Effector CD8-positive, alpha-beta T cell (primary cell): ENCODE data around the gene SEL1L.
A peak's percentile ranks its signal among the peaks of the same experiment; 100 is the strongest.
"Not testable (repeated sequence)": the region's sequence is repeated elsewhere in the genome, so short reads cannot be mapped to it uniquely, and the experiment has no call there.

Experiments
- DNase-seq: peaks from one replicate; lab custom pipeline; 2025; lab: John Stamatoyannopoulos, UW
- total RNA-seq, 4 experiments: gene quantifications; one replicate each; lab custom pipeline; 2026; lab: John Stamatoyannopoulos, UW

SEL1L gene
- total RNA-seq: 110 to 129 (median 124) reads per million in 4 experiments

DNA sequence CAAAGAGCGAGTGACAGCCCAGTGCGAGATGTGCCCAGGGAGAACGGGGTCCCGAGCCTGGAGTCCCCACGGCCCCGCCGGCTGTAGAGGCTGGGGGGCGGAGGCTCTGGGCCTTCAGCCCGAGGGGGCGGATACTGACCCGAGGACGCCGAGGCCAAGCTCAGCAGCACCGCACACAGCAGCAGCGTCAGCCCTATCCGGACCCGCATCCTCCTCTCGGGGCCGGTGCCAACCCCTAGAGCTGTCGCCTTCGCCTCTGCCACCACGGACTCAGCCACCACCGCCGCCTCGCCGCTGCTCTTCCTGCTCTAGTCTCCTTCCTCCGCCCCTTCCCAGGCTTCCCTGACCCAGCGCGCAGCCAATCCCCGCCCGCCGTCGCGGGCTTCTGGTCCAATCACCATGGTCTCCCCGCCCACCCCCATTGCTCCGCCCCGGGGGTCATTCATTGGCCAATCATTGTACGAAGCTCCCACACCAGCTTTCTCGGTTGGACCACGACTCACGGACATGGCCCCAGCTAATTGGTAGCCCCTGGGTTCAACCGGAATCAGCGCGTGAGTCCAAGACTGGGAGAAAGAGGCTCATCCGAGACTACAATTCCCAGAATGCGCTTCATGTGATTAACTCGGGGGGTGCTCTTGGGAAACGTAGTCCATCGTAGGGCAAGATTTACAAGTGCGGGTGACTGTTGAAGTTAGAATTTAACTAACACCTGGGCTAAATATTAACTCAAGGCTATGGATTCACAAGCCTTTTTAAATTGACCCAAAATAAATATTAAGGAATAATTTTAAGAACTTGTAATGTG lies at the start of gene SEL1L:
Gene SEL1L (minus strand): TSS at position 318 of the 808 bp plus-strand sequence. CDS start 109 bp downstream, at position 209.
- peak; percentile 99 for DNase-seq

DNA sequence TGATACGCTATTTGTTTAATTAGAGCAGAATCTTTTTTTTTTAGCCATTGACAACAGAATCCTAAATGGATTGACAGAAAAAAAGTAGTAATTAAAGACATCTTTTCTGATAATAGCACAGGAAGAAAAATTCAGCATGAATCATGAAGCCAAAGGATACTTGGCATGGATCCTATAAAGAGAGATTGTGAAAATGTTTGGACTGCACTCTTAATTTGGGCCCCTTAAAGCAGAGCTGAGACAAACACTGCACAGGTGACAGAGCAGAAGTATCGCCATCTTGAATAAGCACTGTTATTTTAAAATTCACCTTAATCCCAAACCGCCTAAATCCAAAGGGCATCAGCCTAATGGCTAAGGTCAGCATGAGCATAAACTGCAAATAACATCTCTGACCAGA lies 48.8 kb upstream of the SEL1L start:
- DNase-seq: no peak

DNA sequence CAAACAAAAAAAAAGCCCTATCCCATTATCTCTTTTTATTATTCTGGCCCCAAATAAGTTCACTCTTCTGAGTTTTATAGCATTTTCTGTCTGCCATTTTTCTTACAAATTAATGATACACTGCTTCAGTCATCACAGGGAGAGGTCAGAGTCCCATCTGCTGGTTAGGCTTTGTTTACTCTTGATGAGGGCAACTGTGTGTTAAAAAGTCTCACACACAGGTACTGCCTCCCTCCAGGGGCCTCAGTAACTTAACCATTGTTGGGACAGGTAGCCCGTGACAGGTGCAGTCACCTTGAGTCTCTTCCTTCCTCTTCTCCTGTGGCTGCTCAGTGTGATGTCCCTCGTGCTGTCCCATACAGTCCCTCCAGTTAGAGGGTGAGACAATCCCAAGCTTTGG lies 45.5 kb upstream of the SEL1L start:
- DNase-seq: no peak

DNA sequence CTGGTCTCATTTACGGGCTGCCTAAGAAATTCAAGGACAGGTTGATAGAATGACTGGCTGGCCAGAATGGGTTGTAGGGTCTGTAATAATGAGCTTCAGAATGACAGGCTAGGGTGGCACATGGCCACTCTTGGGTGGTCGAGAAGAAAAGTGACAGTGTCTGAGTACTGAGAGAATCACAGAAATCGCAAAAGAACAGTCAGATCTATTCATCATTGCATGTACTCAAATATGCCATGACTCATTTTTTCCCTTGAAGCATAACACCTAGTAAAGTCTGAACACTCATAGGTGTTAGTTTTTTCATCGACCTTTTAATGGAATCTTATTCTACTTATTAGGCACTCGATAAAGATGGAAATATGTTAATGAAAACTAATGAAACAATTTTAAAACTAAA lies 37.8 kb upstream of the SEL1L start:
- DNase-seq: no peak

- no peak for DNase-seq
Measured at GRCh38 chr14:81567302-81567701, 33.6 kb upstream of the SEL1L start.

DNA sequence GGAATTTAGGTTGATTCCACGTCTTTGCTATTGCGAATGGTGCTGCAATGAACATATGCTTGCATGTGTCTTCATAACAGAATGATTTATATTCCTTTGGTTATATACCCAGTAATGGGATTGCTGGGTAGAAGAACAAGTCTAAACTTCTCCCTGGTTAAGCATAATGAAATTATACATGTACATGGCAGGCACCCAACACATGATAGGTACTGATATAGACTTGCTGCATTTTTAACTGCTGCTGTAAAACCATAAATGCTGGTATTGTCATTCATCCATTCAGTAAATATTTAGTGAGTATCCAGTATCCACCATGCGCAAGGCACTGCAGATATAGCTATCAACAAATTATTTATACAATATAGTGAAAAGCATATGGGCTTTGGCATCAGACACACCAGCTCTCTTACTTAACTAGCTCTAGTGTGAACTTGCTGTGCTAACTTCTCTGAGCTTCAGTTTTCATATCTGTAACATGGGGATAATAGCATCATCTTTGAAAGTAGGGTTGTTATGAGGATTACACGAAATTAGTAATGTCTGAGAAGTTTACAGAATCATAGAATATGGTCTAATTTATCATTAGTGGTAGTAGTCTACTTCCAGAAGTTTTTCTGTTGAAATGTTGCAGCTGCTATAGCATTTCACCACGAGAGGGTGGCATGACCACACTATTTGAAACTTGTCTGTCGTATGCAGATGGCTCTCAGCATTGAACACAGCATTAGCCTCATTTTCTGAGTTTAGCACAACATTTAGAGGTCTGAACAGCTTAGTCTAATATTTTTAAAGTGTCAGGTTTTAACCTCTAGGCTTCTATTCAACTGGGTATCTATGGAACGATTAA lies 32.0 kb upstream of the SEL1L start:
- DNase-seq: no peak

DNA sequence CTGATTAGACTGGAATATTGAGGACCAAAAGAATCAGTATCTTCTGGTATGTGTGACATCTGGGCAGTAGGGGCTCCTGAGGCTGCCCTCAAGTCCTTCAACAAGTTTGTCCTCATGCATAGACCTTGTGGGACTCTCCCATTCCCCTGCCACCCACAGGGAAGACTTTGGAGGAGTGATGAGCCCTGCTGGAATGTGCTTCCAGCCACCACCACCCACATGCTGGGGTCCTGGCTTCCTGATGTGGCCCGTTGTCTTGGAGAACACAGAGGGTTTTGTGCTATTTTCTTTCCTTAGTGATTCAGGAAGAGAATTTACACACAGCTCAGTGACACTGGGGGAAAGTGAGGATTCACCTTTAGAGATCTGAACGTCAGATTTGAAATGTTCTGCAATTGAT lies 29.2 kb upstream of the SEL1L start:
- no peak for DNase-seq

DNA sequence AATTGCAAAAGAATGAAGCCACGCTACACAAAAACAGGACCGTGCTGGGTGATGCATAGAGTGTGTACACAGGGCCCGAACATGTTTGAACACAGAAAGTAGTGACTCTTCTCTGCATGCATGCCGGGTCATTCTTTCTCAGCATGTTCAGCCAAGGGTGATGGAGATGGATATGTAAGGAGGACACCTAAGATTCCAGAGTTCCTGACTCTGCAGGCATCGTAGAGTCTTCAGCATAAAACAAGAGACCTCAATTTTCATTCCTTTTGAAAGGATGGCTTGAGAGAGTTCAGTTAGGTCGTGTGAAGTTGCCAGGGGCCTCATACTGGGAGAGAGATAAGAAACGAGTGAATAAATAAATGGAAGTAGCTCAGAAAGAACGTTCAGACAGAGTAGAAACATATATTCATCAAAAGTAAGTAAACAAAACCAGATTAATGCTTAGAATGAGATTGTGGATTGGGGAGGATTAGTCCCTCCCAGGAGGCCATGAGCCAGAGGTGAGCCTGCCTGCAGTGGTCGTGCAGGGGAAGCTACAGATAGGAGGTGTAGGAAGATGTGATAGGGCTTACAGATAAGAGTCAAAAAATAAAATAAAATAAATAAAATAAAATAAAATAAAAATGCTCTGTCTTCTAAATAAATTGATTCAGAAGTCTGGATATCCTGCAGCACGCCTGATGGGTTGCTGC lies 27.6 kb upstream of the SEL1L start:
- DNase-seq: no peak

DNA sequence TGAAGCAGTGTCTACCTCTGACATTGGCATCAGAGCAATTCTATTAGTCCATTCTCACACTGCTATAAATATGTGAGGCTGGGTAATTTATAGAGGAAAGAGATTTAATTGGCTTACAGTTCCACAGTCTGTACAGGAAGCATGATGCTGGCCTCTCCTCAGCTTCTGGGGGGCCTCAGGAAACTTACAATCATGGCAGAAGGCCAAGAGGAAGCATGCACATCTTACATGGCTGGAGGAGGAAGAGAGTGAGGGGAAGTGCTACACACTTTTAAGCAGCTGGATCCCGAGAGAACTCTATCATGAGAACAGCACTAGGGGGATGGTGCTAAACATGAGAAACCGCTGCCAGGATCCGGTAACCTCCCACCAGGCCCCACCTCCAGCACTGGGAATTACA lies 25.7 kb upstream of the SEL1L start:
- no peak for DNase-seq

- DNase-seq: no peak
Measured at GRCh38 chr14:81557146-81557545, 23.5 kb upstream of the SEL1L start.

DNA sequence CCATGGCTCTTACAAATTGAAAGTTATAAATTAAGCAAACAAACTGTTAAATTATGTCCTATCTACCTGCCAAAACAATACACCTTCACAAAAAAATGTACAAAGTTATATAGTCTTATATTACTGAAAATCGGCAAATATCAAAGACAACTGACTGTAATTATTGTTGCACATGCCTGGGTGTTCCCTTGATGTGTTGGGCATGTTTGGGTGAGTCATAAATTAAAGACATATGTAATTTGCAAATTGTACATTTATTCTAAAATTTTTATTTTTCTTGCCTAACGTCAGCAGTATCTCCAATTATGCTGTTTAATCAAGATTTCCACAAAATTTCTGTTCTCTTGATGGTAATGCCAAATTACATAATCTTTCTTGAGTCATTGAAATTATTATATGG lies 22.0 kb upstream of the SEL1L start:
- no peak for DNase-seq

- no peak for DNase-seq
Measured at GRCh38 chr14:81555051-81555450, 21.4 kb upstream of the SEL1L start.

DNA sequence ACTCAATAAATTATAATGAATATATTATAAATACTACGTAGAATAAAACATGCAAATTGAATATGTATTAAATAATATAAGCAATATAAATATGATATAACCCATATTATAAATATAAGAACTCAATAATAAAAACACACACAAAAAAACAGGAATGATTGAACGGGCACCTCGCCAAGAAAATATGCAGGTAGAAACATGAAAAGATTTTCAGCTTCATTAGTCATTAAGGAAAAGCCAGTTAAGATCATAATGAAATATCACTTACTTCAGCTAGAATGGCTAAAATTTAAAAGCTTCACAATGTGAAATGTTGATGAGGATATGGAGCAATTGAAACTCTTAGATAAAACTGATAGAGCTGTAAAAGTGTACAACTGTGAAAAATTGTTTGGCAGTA lies 17.8 kb upstream of the SEL1L start:
- DNase-seq: no peak

GRCh38 chr14:81550001-81550637 lies 16.5 kb upstream of the SEL1L start:
- DNase-seq: no peak

GRCh38 chr14:81541206-81541605 lies 7.6 kb upstream of the SEL1L start:
- not testable (repeated sequence) for DNase-seq

- DNase-seq: no peak
Measured at GRCh38 chr14:81537193-81537592, 3.5 kb upstream of the SEL1L start.

GRCh38 chr14:81536241-81536771 lies 2.7 kb upstream of the SEL1L start:
- no peak for DNase-seq

DNA sequence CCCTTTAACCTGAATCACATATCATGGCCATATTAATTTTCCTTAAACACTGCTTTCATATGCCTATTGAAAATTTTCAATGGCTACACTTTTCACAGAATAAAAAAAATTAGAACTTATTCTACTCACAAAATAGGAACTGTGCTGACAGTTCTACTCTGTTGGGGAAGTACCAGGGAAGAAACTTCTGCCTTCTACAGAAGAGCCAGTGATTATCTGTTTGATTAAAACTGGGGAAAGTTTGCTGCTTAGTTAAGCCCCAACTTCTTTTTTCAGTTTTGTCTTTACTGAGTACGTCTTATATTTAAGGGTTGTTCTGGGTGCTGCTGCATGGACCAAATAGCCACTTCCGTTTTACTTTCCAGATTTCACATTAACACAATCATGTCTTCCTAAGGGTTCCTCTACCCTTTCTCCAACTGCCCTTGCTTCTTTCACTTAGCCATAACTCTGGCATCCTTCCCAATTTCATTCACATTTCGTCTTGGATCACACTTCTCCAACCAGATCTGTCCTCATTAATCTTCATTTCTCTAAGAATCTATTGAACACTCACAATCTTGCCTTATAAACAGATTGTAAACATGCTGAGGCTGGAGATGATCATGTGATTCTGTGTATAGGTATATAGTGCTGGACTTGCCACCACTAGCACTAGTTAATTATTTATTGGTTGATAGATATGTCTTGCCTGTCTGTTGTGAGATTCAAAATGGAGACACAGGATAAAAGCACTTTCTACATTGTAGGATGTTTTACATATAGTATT lies 1.9 kb upstream of the SEL1L start:
- no peak for DNase-seq

- no peak for DNase-seq
Measured at GRCh38 chr14:81534510-81535074, 939 bp upstream of the SEL1L start.

GRCh38 chr14:81533212-81533535 lies 479 bp downstream of the SEL1L start:
- no peak for DNase-seq

DNA sequence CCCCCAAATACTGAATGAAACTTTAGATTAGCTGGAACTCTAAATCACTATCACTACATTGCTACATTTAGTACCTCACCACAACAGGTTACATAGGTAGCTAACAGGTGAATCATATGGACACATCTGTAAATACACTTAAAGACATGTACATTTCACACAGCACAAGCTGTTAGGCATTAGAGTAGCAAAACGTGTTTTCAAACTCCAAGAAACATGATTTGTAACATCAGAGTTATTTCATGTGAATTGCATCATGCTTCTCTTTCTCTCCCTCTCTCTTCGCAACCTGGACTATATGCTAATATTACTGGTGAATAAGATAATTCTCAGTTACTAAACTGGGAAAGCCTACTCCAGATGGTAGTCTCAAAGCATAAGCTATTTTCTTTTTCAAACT lies 4.3 kb downstream of the SEL1L start:
- no peak for DNase-seq
